PC-3 (cell line): ENCODE measurements around the gene SPOUT1. TPM values are rescaled to one million over a fixed set of nuclear protein-coding genes. Genes with fewer than 3 reads are reported as not detected.
"Not testable (repeated sequence)": the region's sequence is repeated elsewhere in the genome, so short reads cannot be mapped to it uniquely, and the experiment has no call there.

Experiments
- ATAC-seq: fragments of 200-7000 bp; cut with Tn5 transposase; 2 replicates; pipeline ENCODE4 v1.9.1; 2020; ENCODE audit warnings: mild to moderate bottlenecking, moderate library complexity
- BruUV-seq: library from RNA; stranded (reverse); fragments of 400-500 nt; replicated peaks from 2 replicates; lab custom pipeline; 2021; lab: Mats Ljungman, UMichigan
- CTCF ChIA-PET: fragments of 300-600 bp; sonication (Branson Sonifier 250); formaldehyde crosslinking; loops from one replicate; lab custom pipeline; 2022; ENCODE audit warnings: antibody characterized with exemption; lab: Charles Lee
- POLR2A ChIA-PET: fragments of 300-600 bp; sonication (Branson Sonifier 250); formaldehyde crosslinking; loops from one replicate; lab custom pipeline; 2022; ENCODE audit warnings: antibody characterized with exemption; ENCODE audit not compliant: unreplicated experiment; lab: Charles Lee
- DNase-seq: peaks from one replicate; pipeline ENCODE4 v3.0.0-alpha.2; 2015
- H2AFZ ChIP-seq: fragments of 300-600 bp; sonication (generic); 2 replicates; pipeline ENCODE4 v1.6.0; 2016; ENCODE audit warnings: antibody characterized with exemption, low read length
- H3F3A ChIP-seq: fragments of 300-600 bp; sonication (generic); one replicate; pipeline ENCODE4 v1.6.0; 2017; ENCODE audit warnings: antibody characterized with exemption, low read length, control low read depth, mild to moderate bottlenecking; ENCODE audit not compliant: unreplicated experiment
- H3K27ac ChIP-seq: fragments of 300-600 bp; sonication (generic); 2 replicates; pipeline ENCODE4 v1.5.1; 2016; ENCODE audit warnings: mild to moderate bottlenecking, low read length
- H3K27me3 ChIP-seq: fragments of 300-600 bp; sonication (generic); 2 replicates; pipeline ENCODE4 v1.6.1; 2016; ENCODE audit warnings: low read length, mixed read lengths
- H3K36me3 ChIP-seq: fragments of 300-600 bp; sonication (generic); 2 replicates; pipeline ENCODE4 v1.6.1; 2016; ENCODE audit warnings: low read depth, mixed run types, low read length, mixed read lengths
- H3K4me1 ChIP-seq: fragments of 300-600 bp; sonication (generic); 2 replicates; pipeline ENCODE4 v1.5.1; 2016; ENCODE audit warnings: low read length; ENCODE audit not compliant: insufficient read depth
- H3K4me2 ChIP-seq: fragments of 300-600 bp; sonication (generic); 2 replicates; pipeline ENCODE4 v1.6.0; 2016; ENCODE audit warnings: low read length
- H3K4me3 ChIP-seq: fragments of 300-600 bp; sonication (generic); 2 replicates; pipeline ENCODE4 v1.5.1; 2016; ENCODE audit warnings: mild to moderate bottlenecking, low read length, mixed read lengths
- H3K79me2 ChIP-seq: fragments of 300-600 bp; sonication (generic); 2 replicates; pipeline ENCODE4 v1.6.1; 2017; ENCODE audit warnings: low read length, mixed read lengths
- H3K9ac ChIP-seq: fragments of 300-600 bp; sonication (generic); 2 replicates; pipeline ENCODE4 v1.6.0; 2016; ENCODE audit warnings: mild to moderate bottlenecking, low read length
- H3K9me2 ChIP-seq: fragments of 300-600 bp; sonication (generic); replicated peaks from 2 replicates; pipeline ENCODE4 v1.6.1; 2016; ENCODE audit warnings: mixed run types, low read length, mixed read lengths
- H3K9me3 ChIP-seq: fragments of 300-600 bp; sonication (generic); 2 replicates; pipeline ENCODE4 v1.6.1; 2016; ENCODE audit warnings: low read length, mixed read lengths
- H4K20me1 ChIP-seq: fragments of 300-600 bp; sonication (generic); 2 replicates; pipeline ENCODE4 v1.6.1; 2016; ENCODE audit warnings: low read length, mixed read lengths
- EZH2 ChIP-seq: fragments of 300-600 bp; sonication (generic); IDR thresholded peaks from one replicate; pipeline ENCODE4 v1.6.1; 2017; ENCODE audit warnings: antibody characterized with exemption, mild to moderate bottlenecking, low read length; ENCODE audit not compliant: unreplicated experiment
- EZH2phosphoT487 ChIP-seq: fragments of 300-600 bp; sonication (generic); IDR thresholded peaks from 2 replicates; pipeline ENCODE4 v1.6.1; 2018; ENCODE audit warnings: mild to moderate bottlenecking, antibody characterized with exemption, low read length, borderline replicate concordance
- intact Hi-C: fragments of 100-400 bp; cut with micrococcal nuclease; formaldehyde crosslinking; loops from 2 replicates; pipeline ENCODE4 v1.9.0; 2023
- total RNA-seq: library from RNA; depleted of rRNA; stranded (reverse); fragments of >200 nt; gene quantifications from 2 replicates; pipeline ENCODE4 v1.2.3, GENCODE V29; 2014
- TF ChIP-seq, protein P1 (sequence below): fragments of 300-600 bp; sonication (generic); conservative IDR thresholded peaks from 2 replicates; pipeline ENCODE4 v1.5.1; 2017; ENCODE audit warnings: antibody characterized with exemption, low read depth, mild to moderate bottlenecking, low read length

The SPOUT1 gene
- total RNA-seq, 1 experiment from 2014 or later: 27.2 TPM

DNA sequence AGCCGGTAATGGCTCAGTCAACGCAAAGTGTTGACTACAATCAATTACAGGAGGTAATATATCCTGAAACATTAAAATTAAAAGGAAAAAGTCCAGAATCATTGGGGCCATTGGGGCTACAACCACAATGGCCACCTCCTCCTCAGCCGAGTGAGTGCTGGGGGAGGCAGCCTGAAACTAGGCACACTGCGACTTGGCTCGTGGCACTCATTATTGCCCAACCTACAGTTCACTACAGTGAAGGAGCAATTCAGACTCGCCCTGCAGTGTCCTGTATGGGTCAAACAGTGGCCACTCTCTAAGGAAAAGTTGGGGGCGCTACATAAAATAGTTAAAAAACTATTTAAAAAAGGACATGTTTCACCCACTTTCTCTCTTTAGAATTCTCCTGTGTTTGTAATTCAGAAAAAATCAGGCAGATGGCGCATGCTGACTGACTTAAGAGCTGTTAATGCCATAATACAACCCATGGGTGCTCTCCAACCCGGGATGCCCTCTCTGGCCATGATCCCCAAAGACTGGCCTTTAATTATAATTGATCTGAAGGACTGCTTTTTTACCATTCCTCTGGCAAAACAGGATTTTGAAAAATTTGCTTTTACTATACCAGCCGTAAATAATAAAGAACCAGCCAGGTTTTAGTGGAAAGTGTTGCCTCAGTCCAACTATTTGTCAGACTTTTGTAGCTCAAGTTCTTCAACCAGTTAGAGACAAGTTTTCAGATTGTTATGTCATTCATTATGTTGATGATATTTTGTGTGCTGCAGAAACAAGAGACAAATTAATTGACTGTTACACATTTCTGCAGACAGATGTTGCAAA, 22.4 kb upstream of the SPOUT1 start:
- ChIA-PET CTCF (interaction anchor here (0.6 kb wide), 2 partner anchors 28 to 436 kb away, joined by 3 to 4 read pairs; no protein-coding TSS in a partner anchor), POLR2A (interaction anchor here (0.6 kb wide), 1 partner anchor 778 kb away, joined by 3 read pairs; no protein-coding TSS in a partner anchor)
- not testable (repeated sequence) for H3K27me3 ChIP-seq, H4K20me1 ChIP-seq, H3K36me3 ChIP-seq, BruUV-seq, H3K4me2 ChIP-seq, H2AFZ ChIP-seq, H3K4me3 ChIP-seq, H3K79me2 ChIP-seq, H3K27ac ChIP-seq, H3K9me2 ChIP-seq, H3K9ac ChIP-seq, H3F3A ChIP-seq, H3K9me3 ChIP-seq, H3K4me1 ChIP-seq
- ATAC-seq (peak; percentile 64), DNase-seq (peak; percentile 65)
- TF ChIP-seq, protein P1, sequence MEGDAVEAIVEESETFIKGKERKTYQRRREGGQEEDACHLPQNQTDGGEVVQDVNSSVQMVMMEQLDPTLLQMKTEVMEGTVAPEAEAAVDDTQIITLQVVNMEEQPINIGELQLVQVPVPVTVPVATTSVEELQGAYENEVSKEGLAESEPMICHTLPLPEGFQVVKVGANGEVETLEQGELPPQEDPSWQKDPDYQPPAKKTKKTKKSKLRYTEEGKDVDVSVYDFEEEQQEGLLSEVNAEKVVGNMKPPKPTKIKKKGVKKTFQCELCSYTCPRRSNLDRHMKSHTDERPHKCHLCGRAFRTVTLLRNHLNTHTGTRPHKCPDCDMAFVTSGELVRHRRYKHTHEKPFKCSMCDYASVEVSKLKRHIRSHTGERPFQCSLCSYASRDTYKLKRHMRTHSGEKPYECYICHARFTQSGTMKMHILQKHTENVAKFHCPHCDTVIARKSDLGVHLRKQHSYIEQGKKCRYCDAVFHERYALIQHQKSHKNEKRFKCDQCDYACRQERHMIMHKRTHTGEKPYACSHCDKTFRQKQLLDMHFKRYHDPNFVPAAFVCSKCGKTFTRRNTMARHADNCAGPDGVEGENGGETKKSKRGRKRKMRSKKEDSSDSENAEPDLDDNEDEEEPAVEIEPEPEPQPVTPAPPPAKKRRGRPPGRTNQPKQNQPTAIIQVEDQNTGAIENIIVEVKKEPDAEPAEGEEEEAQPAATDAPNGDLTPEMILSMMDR: peak; percentile 58
- intact Hi-C loops: loop anchor here (1.0 to 2.0 kb wide), 2 partner anchors 41 to 76 kb away; no protein-coding TSS in a partner anchor

DNA sequence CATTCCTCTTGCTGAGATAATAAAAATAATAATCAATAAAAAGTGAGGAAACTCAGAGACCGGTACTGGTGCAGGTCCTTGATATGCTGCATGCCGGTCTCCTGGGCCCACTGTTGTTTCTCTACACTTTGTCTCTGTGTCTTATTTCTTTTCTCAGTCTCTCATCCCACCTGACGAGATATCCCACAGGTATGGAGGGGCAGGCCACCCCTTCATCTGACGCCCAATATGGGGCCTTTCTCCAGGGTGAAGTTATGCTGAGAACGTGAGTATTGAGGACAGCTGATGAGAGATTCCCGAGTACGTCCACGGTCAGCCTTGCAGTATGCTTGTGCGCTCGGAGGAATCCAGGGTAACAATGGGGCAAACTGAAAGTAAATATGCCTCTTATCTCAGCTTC, 21.4 kb upstream of the SPOUT1 start:
- H3K9me3 ChIP-seq, CTCF ChIA-PET, H3K79me2 ChIP-seq, ATAC-seq, intact Hi-C loops, BruUV-seq, H4K20me1 ChIP-seq, DNase-seq, H3K36me3 ChIP-seq, POLR2A ChIA-PET, H3K9ac ChIP-seq, H2AFZ ChIP-seq, H3K27ac ChIP-seq, H3K4me1 ChIP-seq, H3F3A ChIP-seq, H3K9me2 ChIP-seq, H3K27me3 ChIP-seq, H3K4me3 ChIP-seq, H3K4me2 ChIP-seq: not testable (repeated sequence)

DNA sequence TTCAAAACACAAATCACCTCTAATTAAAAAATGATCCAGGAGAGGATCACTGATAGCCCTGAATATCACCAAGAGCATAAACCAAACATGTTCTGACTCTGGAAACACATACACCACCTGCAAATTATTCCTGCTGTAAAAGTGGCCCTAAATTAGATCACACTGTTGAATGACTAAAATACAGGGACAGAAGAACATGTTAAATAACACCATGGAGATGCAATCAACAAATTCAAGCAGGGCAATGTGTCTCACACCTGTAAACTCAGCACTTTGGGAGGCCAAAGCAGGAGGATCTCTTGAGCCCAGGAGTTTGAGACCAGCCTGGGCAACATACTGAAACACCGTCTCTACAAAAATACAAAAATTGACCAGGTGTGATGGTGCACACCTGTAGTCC, 18.2 kb upstream of the SPOUT1 start:
- peaks cover under 1% of the 10 kb centered on the region; the same call in 1 of the 2 replicates for H3K4me1 ChIP-seq
- DNase-seq (no peak), ATAC-seq (no peak)
- no TSS peak for BruUV-seq
- no peaks in the 10 kb centered on the region for H4K20me1 ChIP-seq
- no peak overlapping the region for H2AFZ ChIP-seq
- no peak for TF ChIP-seq EZH2phosphoT487
- TF ChIP-seq, protein P1: no peak
- no peak for TF ChIP-seq EZH2
- H3K36me3 ChIP-seq: no peaks in the 10 kb centered on the region
- no peaks in the 10 kb centered on the region for H3K79me2 ChIP-seq
- no peaks in the 10 kb centered on the region for H3K9me2 ChIP-seq
- POLR2A ChIA-PET: no interaction called here
- CTCF ChIA-PET: no interaction called here
- H3K9ac ChIP-seq: no peak overlapping the region
- H3K4me3 ChIP-seq: no peak overlapping the region
- no peaks in the 10 kb centered on the region for H3F3A ChIP-seq
- H3K9me3 ChIP-seq: no peaks in the 10 kb centered on the region
- intact Hi-C loops: no loop called here
- no peaks in the 10 kb centered on the region for H3K27me3 ChIP-seq
- no peak overlapping the region for H3K4me2 ChIP-seq
- no peak overlapping the region for H3K27ac ChIP-seq
